HepG2 (cell line): ENCODE results near the gene KMT2D. TPM values are rescaled to one million over a fixed set of nuclear protein-coding genes. Genes with fewer than 3 reads are reported as not detected.

Experiments
- ATAC-seq: fragments of 200-7000 bp; cut with Tn5 transposase; 3 replicates; pipeline ENCODE4 v1.9.1; 2020; ENCODE audit warnings: mild to moderate bottlenecking, moderate library complexity
- BruUV-seq: library from RNA; stranded (reverse); fragments of 400-500 nt; replicated peaks from 2 replicates; lab custom pipeline; 2021; lab: Mats Ljungman, UMichigan
- CTCF ChIA-PET: fragments of 300-600 bp; formaldehyde crosslinking; extraction: SDS; loops from one replicate; lab custom pipeline; 2021; ENCODE audit warnings: low total read pairs, inconsistent platforms, low intra/inter-chr PET ratio; lab: Yijun Ruan, JAX
- POLR2A ChIA-PET: fragments of 350-600 bp; sonication (Branson Sonifier 250); formaldehyde crosslinking; loops from one replicate; lab custom pipeline; 2020; ENCODE audit warnings: antibody characterized with exemption, inconsistent platforms; lab: Yijun Ruan, JAX
- DNase-seq: peaks from one replicate; pipeline ENCODE4 v3.0.0-alpha.2; 2015; ENCODE audit warnings: low spot score
- FAIRE-seq: peaks from 3 replicates; lab custom pipeline; 2011; peaks lifted over from hg19 to GRCh38; lab: Jason Lieb, UNC
- H2AFZ ChIP-seq: one replicate; pipeline ENCODE4 v1.6.1; 2011; ENCODE audit warnings: low read length, inconsistent platforms
- H3K27ac ChIP-seq: fragments of 300-600 bp; 3 replicates; pipeline ENCODE4 v1.8.0; 2011; ENCODE audit warnings: mixed run types, mild to moderate bottlenecking, mixed read lengths, low read length, inconsistent platforms; ENCODE audit not compliant: insufficient read depth; ENCODE audit errors: extremely low read length
- H3K27me3 ChIP-seq, 2 experiments: fragments of 200-600 bp in 1 of 2; 2 replicates in 1 of 2; 3 replicates in 1 of 2; pipeline versions ENCODE4 v1.6.0 to v1.8.0; 2011; ENCODE audit warnings: low read length in 2 of 2, mild to moderate bottlenecking in 2 of 2, moderate library complexity in 2 of 2, inconsistent platforms in 1 of 2; ENCODE audit not compliant: insufficient read depth in 2 of 2, control insufficient read depth in 1 of 2
- H3K36me3 ChIP-seq, 2 experiments: fragments of 200-600 bp in 1 of 2; replicated peaks in 1 of 2; 2 replicates in 1 of 2; 3 replicates in 1 of 2; pipeline versions ENCODE4 v1.5.1 to v1.8.0; 2011; ENCODE audit warnings: low read length in 2 of 2, inconsistent platforms in 1 of 2; ENCODE audit not compliant: insufficient read depth in 2 of 2, control insufficient read depth in 1 of 2
- H3K4me1 ChIP-seq: 2 replicates; pipeline ENCODE4 v1.5.1; 2012; ENCODE audit warnings: low read length, inconsistent platforms; ENCODE audit not compliant: insufficient read depth
- H3K4me2 ChIP-seq: 2 replicates; pipeline ENCODE4 v1.6.0; 2011; ENCODE audit warnings: low read depth, low read length, inconsistent platforms
- H3K4me3 ChIP-seq, 3 experiments: fragments of 200-600 bp in 1 of 3; sonication (generic), shearing (Covaris generic) in 1 of 3; replicated peaks in 1 of 3; 2 replicates each; pipeline ENCODE4 v1.5.1; 2011 to 2016; ENCODE audit warnings: low read length in 3 of 3, inconsistent platforms in 2 of 3, low read depth in 2 of 3, mild to moderate bottlenecking in 2 of 3, control low read depth in 1 of 3, mixed read lengths in 1 of 3; ENCODE audit not compliant: insufficient read depth in 1 of 3
- H3K79me2 ChIP-seq: one replicate; pipeline ENCODE4 v1.6.1; 2011; ENCODE audit warnings: low read length, inconsistent platforms; ENCODE audit not compliant: insufficient read depth
- H3K9ac ChIP-seq: 2 replicates; pipeline ENCODE4 v1.6.0; 2011; ENCODE audit warnings: mild to moderate bottlenecking, low read depth, low read length, inconsistent platforms; ENCODE audit not compliant: insufficient read depth
- H3K9me3 ChIP-seq: 2 replicates; pipeline ENCODE4 v1.5.1; 2012; ENCODE audit warnings: mild to moderate bottlenecking, low read length
- H4K20me1 ChIP-seq: 2 replicates; pipeline ENCODE4 v1.6.0; 2011; ENCODE audit warnings: inconsistent platforms, mild to moderate bottlenecking, low read length, moderate library complexity; ENCODE audit not compliant: insufficient read depth
- BCL3 ChIP-seq: sonication (generic); formaldehyde crosslinking; IDR thresholded peaks from 2 replicates; pipeline ENCODE4 v1.5.1; 2020; ENCODE audit warnings: mild to moderate bottlenecking, missing genetic modification reagents, moderate library complexity
- ZNF264 ChIP-seq: sonication (generic); formaldehyde crosslinking; IDR thresholded peaks from 2 replicates; pipeline ENCODE4 v1.4.0; 2020; ENCODE audit warnings: missing genetic modification reagents
- WGBS: methylation state at CpG from one replicate; pipeline ENCODE4 v1.1.6; 2017; ENCODE audit warnings: low lambda C conversion rate; 5-methylcytosine and 5-hydroxymethylcytosine counted together
- in situ Hi-C: cut with HindIII; loops from 2 replicates; pipeline ENCODE4 v1.10.0; 2017; ENCODE audit warnings: low pct_unique_long_range_greater_than_20kb; ENCODE audit not compliant: extremely low pct_ligation_motif_present
- intact Hi-C: fragments of 100-400 bp; cut with micrococcal nuclease; formaldehyde crosslinking; loops from one replicate; pipeline ENCODE4 v1.10.0; 2022; ENCODE audit not compliant: unreplicated experiment
- polyA plus RNA-seq, 8 experiments: library from polyadenylated mRNA; depleted of rRNA in 3 of 8; stranded (reverse) in 7 of 8; unstranded in 1 of 8; fragments of >200 nt; fragmentation: Illumina TruSeq in 4 of 8; extraction: Trizol in 4 of 8; gene quantifications; 2 replicates each; pipeline versions ENCODE4 v1.2.1 to v1.2.3, GENCODE V29; 2011 to 2016; ENCODE audit warnings: low read depth in 4 of 8, missing spikeins in 1 of 8, mixed read lengths in 1 of 8; ENCODE audit not compliant: insufficient read depth in 1 of 8
- total RNA-seq, 5 experiments: library from RNA; depleted of rRNA; stranded (reverse); fragments of >200 nt; fragmentation: Illumina TruSeq; extraction: Trizol; gene quantifications; 2 replicates each; pipeline ENCODE4 v1.2.3, GENCODE V29; 2016; ENCODE audit warnings: low read depth in 1 of 5
- TF ChIP-seq, protein P1 (sequence below): sonication (generic); formaldehyde crosslinking; IDR thresholded peaks from 2 replicates; pipeline ENCODE4 v1.4.0; 2020; ENCODE audit warnings: missing genetic modification reagents
- TF ChIP-seq, protein P2 (sequence below): IDR thresholded peaks from 2 replicates; pipeline ENCODE4 v1.6.1; 2016; ENCODE audit warnings: low read depth, missing genetic modification reagents, missing compliant biosample characterization

Gene KMT2D
- total and polyA plus RNA-seq, 2 of the 13 experiments (the other 11 are each of a cell fraction or from before 2014, with no cell fraction given), result 8.1 to 10.4 TPM

DNA sequence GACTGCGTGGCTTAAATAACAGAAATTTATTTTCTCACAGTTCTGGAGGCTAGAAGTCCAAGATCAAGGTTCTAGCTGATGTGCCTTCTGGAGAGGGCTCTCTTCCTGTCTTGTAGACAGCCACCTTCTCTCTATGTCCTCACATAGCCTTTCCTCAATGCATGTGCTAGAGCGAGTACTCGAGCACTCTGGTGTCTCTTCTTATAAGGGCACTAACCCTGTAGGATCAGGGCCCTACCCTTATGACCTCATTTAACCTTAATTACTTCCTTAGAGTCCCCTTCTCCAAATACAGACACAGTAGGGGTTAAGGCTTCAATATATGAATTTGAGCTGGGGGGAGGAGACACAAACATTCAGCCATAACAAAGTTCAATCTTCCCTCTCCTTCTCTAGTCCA is 23.8 kb upstream of the KMT2D start:
- BruUV-seq, result no TSS peak
- Histone ChIP-seq H3K79me2 (no peaks in the 10 kb centered on the region), H4K20me1 (no peaks in the 10 kb centered on the region), H3K36me3 (no peaks in the 10 kb centered on the region), H3K27ac (no peak overlapping the region), H3K9ac (no peak overlapping the region), H3K27me3 (peaks cover 1 to 22% of the 10 kb centered on the region in 2 experiments; a peak in 4 of 5 replicates), H3K4me3 (no peak overlapping the region), H3K4me2 (no peak overlapping the region), H3K9me3 (no peaks in the 10 kb centered on the region), H3K4me1 (peaks cover 17% of the 10 kb centered on the region; the same call in 1 of the 2 replicates), H2AFZ (no peak overlapping the region)
- ChIA-PET POLR2A (no interaction called here), CTCF (no interaction called here)
- no peak for ATAC-seq
- no peak for FAIRE-seq
- in situ Hi-C loops, result no loop called here
- DNase-seq, result no peak
- TF ChIP-seq, protein P1, sequence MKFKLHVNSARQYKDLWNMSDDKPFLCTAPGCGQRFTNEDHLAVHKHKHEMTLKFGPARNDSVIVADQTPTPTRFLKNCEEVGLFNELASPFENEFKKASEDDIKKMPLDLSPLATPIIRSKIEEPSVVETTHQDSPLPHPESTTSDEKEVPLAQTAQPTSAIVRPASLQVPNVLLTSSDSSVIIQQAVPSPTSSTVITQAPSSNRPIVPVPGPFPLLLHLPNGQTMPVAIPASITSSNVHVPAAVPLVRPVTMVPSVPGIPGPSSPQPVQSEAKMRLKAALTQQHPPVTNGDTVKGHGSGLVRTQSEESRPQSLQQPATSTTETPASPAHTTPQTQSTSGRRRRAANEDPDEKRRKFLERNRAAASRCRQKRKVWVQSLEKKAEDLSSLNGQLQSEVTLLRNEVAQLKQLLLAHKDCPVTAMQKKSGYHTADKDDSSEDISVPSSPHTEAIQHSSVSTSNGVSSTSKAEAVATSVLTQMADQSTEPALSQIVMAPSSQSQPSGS (CRISPR knock-in tag), result no peak
- TF ChIP-seq BCL3 (CRISPR knock-in tag), result no peak
- TF ChIP-seq ZNF264 (CRISPR knock-in tag), result peak; percentile 99
- TF ChIP-seq, protein P2, sequence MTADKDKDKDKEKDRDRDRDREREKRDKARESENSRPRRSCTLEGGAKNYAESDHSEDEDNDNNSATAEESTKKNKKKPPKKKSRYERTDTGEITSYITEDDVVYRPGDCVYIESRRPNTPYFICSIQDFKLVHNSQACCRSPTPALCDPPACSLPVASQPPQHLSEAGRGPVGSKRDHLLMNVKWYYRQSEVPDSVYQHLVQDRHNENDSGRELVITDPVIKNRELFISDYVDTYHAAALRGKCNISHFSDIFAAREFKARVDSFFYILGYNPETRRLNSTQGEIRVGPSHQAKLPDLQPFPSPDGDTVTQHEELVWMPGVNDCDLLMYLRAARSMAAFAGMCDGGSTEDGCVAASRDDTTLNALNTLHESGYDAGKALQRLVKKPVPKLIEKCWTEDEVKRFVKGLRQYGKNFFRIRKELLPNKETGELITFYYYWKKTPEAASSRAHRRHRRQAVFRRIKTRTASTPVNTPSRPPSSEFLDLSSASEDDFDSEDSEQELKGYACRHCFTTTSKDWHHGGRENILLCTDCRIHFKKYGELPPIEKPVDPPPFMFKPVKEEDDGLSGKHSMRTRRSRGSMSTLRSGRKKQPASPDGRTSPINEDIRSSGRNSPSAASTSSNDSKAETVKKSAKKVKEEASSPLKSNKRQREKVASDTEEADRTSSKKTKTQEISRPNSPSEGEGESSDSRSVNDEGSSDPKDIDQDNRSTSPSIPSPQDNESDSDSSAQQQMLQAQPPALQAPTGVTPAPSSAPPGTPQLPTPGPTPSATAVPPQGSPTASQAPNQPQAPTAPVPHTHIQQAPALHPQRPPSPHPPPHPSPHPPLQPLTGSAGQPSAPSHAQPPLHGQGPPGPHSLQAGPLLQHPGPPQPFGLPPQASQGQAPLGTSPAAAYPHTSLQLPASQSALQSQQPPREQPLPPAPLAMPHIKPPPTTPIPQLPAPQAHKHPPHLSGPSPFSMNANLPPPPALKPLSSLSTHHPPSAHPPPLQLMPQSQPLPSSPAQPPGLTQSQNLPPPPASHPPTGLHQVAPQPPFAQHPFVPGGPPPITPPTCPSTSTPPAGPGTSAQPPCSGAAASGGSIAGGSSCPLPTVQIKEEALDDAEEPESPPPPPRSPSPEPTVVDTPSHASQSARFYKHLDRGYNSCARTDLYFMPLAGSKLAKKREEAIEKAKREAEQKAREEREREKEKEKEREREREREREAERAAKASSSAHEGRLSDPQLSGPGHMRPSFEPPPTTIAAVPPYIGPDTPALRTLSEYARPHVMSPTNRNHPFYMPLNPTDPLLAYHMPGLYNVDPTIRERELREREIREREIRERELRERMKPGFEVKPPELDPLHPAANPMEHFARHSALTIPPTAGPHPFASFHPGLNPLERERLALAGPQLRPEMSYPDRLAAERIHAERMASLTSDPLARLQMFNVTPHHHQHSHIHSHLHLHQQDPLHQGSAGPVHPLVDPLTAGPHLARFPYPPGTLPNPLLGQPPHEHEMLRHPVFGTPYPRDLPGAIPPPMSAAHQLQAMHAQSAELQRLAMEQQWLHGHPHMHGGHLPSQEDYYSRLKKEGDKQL, result no peak
- intact Hi-C loops, result no loop called here
- 67% methylated on average over 3 of the region's 3 CpGs for WGBS
